Tibial nerve (tissue), 4 donors: Measurements from ENCODE around the gene PLK2.

Experiments
- CTCF ChIP-seq, 5 experiments: fragments of 200-600 bp in 3 of 5; fragments of 450-650 bp in 2 of 5; sonication (generic) in 3 of 5; IDR thresholded peaks; one replicate each; pipeline ENCODE4 v1.5.1; 2016 to 2019; ENCODE audit warnings: antibody characterized with exemption in 5 of 5, mild to moderate bottlenecking in 3 of 5, moderate library complexity in 2 of 5
- EP300 ChIP-seq, 2 donors: sonication (generic); formaldehyde crosslinking; IDR thresholded peaks; one replicate each; pipeline ENCODE4 v1.6.1; 2017; ENCODE audit warnings: antibody characterized with exemption in 2 of 2, mild to moderate bottlenecking in 1 of 2
- POLR2A ChIP-seq, 2 donors: fragments of 450-650 bp; IDR thresholded peaks; one replicate each; pipeline ENCODE4 v1.6.1; 2017; ENCODE audit warnings: antibody characterized with exemption in 2 of 2, mild to moderate bottlenecking in 2 of 2, moderate library complexity in 2 of 2

- TF ChIP-seq CTCF (IDR thresholded peaks at IDR 0.05), result no peak
- no peak for TF ChIP-seq POLR2A (IDR thresholded peaks at IDR 0.05)
- TF ChIP-seq EP300 (IDR thresholded peaks at IDR 0.05), result no peak
These were observed 4.4 kb downstream of the PLK2 start for GRCh38 chr5:58455480-58455879.
